Endothelial cell of umbilical vein (primary cell): ENCODE data around the gene CEBPG. TPM values are rescaled to one million over a fixed set of nuclear protein-coding genes. Genes with fewer than 3 reads are reported as not detected.

ENCODE experiments used
- BruUV-seq: library from RNA; stranded (reverse); fragments of 400-500 nt; replicated peaks from 2 replicates; lab custom pipeline; 2021; lab: Mats Ljungman, UMichigan
- CTCF ChIA-PET: fragments of 300-600, 350-600 bp; sonication (Branson Sonifier 250); formaldehyde crosslinking; loops from one replicate; lab custom pipeline; 2021; ENCODE audit warnings: antibody characterized with exemption, inconsistent platforms; lab: Charles Lee
- POLR2A ChIA-PET: fragments of 300-600, 350-600 bp; sonication (Branson Sonifier 250); formaldehyde crosslinking; loops from one replicate; lab custom pipeline; 2021; ENCODE audit warnings: antibody characterized with exemption, inconsistent platforms; lab: Charles Lee
- DNase-seq: peaks from one replicate; pipeline ENCODE4 v3.0.0-alpha.2; 2011; ENCODE audit warnings: low read depth, low spot score
- FAIRE-seq: peaks from 2 replicates; lab custom pipeline; 2011; peaks lifted over from hg19 to GRCh38; lab: Jason Lieb, UNC
- H2AFZ ChIP-seq: 2 replicates; pipeline ENCODE4 v1.6.0; 2012; ENCODE audit warnings: low read depth, low read length, control low read depth, inconsistent platforms
- H3K27ac ChIP-seq: 2 replicates; pipeline ENCODE4 v1.5.1; 2011; ENCODE audit warnings: low read depth, mild to moderate bottlenecking, control low read depth, low read length, moderate library complexity; ENCODE audit not compliant: insufficient read depth
- H3K27me3 ChIP-seq, 2 experiments: 2 replicates each; pipeline versions ENCODE4 v1.6.0 to v1.6.1; 2011; ENCODE audit warnings: low read length in 2 of 2, mixed read lengths in 1 of 2; ENCODE audit not compliant: control insufficient read depth in 2 of 2, insufficient read depth in 2 of 2
- H3K36me3 ChIP-seq, 2 experiments: 2 replicates in 1 of 2; 3 replicates in 1 of 2; pipeline ENCODE4 v1.5.1; 2011; ENCODE audit warnings: low read length in 2 of 2, mild to moderate bottlenecking in 1 of 2, moderate library complexity in 1 of 2; ENCODE audit not compliant: control insufficient read depth in 2 of 2, insufficient read depth in 2 of 2; ENCODE audit errors: extremely low read depth in 1 of 2
- H3K4me1 ChIP-seq: 3 replicates; pipeline ENCODE4 v1.5.1; 2011; ENCODE audit warnings: mild to moderate bottlenecking, low read length; ENCODE audit not compliant: control insufficient read depth, insufficient read depth; ENCODE audit errors: extremely low read depth
- H3K4me2 ChIP-seq: 2 replicates; pipeline ENCODE4 v1.6.1; 2011; ENCODE audit warnings: low read length, control low read depth, mixed read lengths; ENCODE audit not compliant: insufficient read depth
- H3K4me3 ChIP-seq, 3 experiments: fragments of 200-600 bp in 1 of 3; sonication (generic), shearing (Covaris generic) in 1 of 3; replicated peaks in 1 of 3; 2 replicates each; pipeline ENCODE4 v1.5.1; 2011 to 2016; ENCODE audit warnings: control low read depth in 3 of 3, low read length in 3 of 3, mild to moderate bottlenecking in 2 of 3, inconsistent platforms in 1 of 3, low read depth in 1 of 3, moderate library complexity in 1 of 3; ENCODE audit not compliant: insufficient read depth in 1 of 3
- H3K79me2 ChIP-seq: 2 replicates; pipeline ENCODE4 v1.6.0; 2012; ENCODE audit warnings: low read length, inconsistent platforms; ENCODE audit not compliant: control insufficient read depth, insufficient read depth
- H3K9ac ChIP-seq: replicated peaks from 2 replicates; pipeline ENCODE3; 2011; ENCODE audit warnings: low read length, control low read depth; ENCODE audit not compliant: insufficient read depth; ENCODE audit errors: extremely low read depth
- H3K9me1 ChIP-seq: replicated peaks from 3 replicates; pipeline ENCODE4 v1.6.0; 2011; ENCODE audit warnings: mild to moderate bottlenecking, low read length; ENCODE audit not compliant: control insufficient read depth, insufficient read depth; ENCODE audit errors: extremely low read depth
- H3K9me3 ChIP-seq: replicated peaks from 2 replicates; pipeline ENCODE4 v1.5.1; 2012; ENCODE audit warnings: low read length, inconsistent platforms; ENCODE audit not compliant: control insufficient read depth, insufficient read depth
- H4K20me1 ChIP-seq: replicated peaks from 2 replicates; pipeline ENCODE3; 2011; ENCODE audit warnings: mild to moderate bottlenecking, low read length; ENCODE audit not compliant: control insufficient read depth, insufficient read depth; ENCODE audit errors: extremely low read depth
- CTCF ChIP-seq, 2 donors: IDR thresholded peaks; 1 replicate in 1 of 2; 2 replicates in 1 of 2; pipeline ENCODE4 v1.5.1; 2011; ENCODE audit warnings: low read length in 2 of 2, mild to moderate bottlenecking in 2 of 2, moderate library complexity in 2 of 2, control low read depth in 1 of 2, inconsistent platforms in 1 of 2, low read depth in 1 of 2; ENCODE audit not compliant: insufficient read depth in 1 of 2; ENCODE audit errors: extremely low read depth in 1 of 2
- EZH2 ChIP-seq: IDR thresholded peaks from 2 replicates; pipeline ENCODE4 v1.6.1; 2012; ENCODE audit warnings: borderline replicate concordance, low read depth, mild to moderate bottlenecking, moderate library complexity, low read length, inconsistent platforms; ENCODE audit not compliant: severe bottlenecking
- FOS ChIP-seq: IDR thresholded peaks from 2 replicates; pipeline ENCODE4 v1.6.1; 2011; ENCODE audit warnings: mild to moderate bottlenecking, low read length, moderate library complexity, borderline replicate concordance; ENCODE audit not compliant: insufficient read depth
- GATA2 ChIP-seq: IDR thresholded peaks from 2 replicates; pipeline ENCODE4 v1.7.0; 2011; ENCODE audit warnings: low read depth, mild to moderate bottlenecking, moderate library complexity, mixed read lengths, low read length; ENCODE audit not compliant: insufficient read length, insufficient read depth
- JUN ChIP-seq: IDR thresholded peaks from 2 replicates; pipeline ENCODE4 v1.6.1; 2011; ENCODE audit warnings: borderline replicate concordance, low read depth; ENCODE audit not compliant: insufficient read length, insufficient read depth
- MAX ChIP-seq: IDR thresholded peaks from 2 replicates; pipeline ENCODE4 v1.6.1; 2011; ENCODE audit not compliant: insufficient read depth, insufficient read length
- MYC ChIP-seq: IDR thresholded peaks from one replicate; pipeline ENCODE4 v1.6.1; 2011; ENCODE audit warnings: mild to moderate bottlenecking, low read depth, low read length
- POLR2A ChIP-seq: IDR thresholded peaks from 2 replicates; pipeline ENCODE4 v1.6.1; 2012; ENCODE audit warnings: low read depth, mild to moderate bottlenecking, control low read depth, low read length
- POLR2AphosphoS5 ChIP-seq: IDR thresholded peaks from 2 replicates; pipeline ENCODE4 v1.6.1; 2012; ENCODE audit warnings: low read depth, mild to moderate bottlenecking, control low read depth, low read length, moderate library complexity; ENCODE audit not compliant: insufficient read depth
- dilution Hi-C: fragments of 300-500 bp; cut with MboI; formaldehyde crosslinking; loops from one replicate; pipeline ENCODE4 v1.15.0; 2019; ENCODE audit warnings: low sequenced_read_pairs; ENCODE audit not compliant: extremely low pct_ligation_motif_present
- intact Hi-C: fragments of 100-400 bp; cut with micrococcal nuclease; formaldehyde crosslinking; loops from one replicate; pipeline ENCODE4 v1.10.0; 2022
- polyA plus RNA-seq, 4 experiments: library from polyadenylated mRNA; depleted of rRNA in 3 of 4; stranded (reverse) in 3 of 4; unstranded in 1 of 4; fragments of >200 nt; gene quantifications; 2 replicates each; pipeline versions ENCODE4 v1.2.1 to v1.2.3, GENCODE V29; 2011 to 2012; ENCODE audit warnings: missing spikeins in 1 of 4
- total RNA-seq: library from RNA; stranded (reverse); gene quantifications from 2 replicates; pipeline ENCODE4 v1.2.3, GENCODE V29; 2021

CEBPG gene
- total and polyA plus RNA-seq, 2 donors (not counting 3 experiments of a cell fraction or from before 2014, with no cell fraction given): 10.2 to 24.6 TPM

DNA sequence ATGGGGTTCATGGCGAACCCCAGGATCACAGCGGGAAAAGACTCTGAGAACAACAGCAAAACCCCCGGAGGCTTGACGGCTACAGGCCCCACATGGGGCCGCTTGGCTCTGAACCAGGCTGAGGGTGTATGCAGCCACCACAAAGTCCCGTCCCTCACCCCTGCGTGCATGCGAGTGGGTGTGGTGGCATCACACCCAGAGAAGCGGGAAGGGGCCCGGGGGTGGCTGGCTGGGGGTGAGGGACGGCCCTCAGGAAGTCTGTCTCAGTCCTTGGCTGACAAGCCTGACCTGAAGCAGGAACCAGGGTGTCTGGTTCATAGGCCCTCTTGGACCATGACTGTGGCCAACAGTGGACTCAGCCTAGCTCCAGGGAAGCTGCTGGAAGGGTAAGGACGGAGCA, 34.2 kb downstream of the CEBPG start:
- no peak overlapping the region for H2AFZ ChIP-seq
- peaks cover 0 to 3% of the 10 kb centered on the region in 2 experiments for H3K36me3 ChIP-seq
- ChIA-PET CTCF (interaction anchor here (1.1 to 3.5 kb wide), 5 partner anchors 8 to 364 kb away, joined by 7 to 31 read pairs (median 11); no protein-coding TSS in a partner anchor), POLR2A (no interaction called here)
- H3K4me2 ChIP-seq: no peak overlapping the region
- DNase-seq (no peak), FAIRE-seq (no peak)
- H3K27me3 ChIP-seq: no peaks in the 10 kb centered on the region
- no peak overlapping the region for H3K4me3 ChIP-seq
- no peak overlapping the region for H3K9ac ChIP-seq
- H4K20me1 ChIP-seq: no peaks in the 10 kb centered on the region
- intact Hi-C loops (loop anchor here (2.0 to 5.0 kb wide), 3 partner anchors 35 to 280 kb away; partner anchors contain the start of gene CEBPG), dilution Hi-C loops (no loop called here)
- H3K9me1 ChIP-seq: no peaks in the 10 kb centered on the region
- no peaks in the 10 kb centered on the region for H3K9me3 ChIP-seq
- H3K27ac ChIP-seq: no peak overlapping the region
- TF ChIP-seq CTCF (IDR thresholded peaks at IDR 0.05; ENCODE audit: extremely low read depth in 1 of 2, insufficient read depth in 1 of 2, low read depth in 1 of 2, low read length in 2 of 2) (no peak), EZH2 (no peak), POLR2A (no peak), MAX (no peak), JUN (no peak), POLR2AphosphoS5 (no peak), MYC (no peak), GATA2 (no peak), FOS (no peak)
- no peaks in the 10 kb centered on the region for H3K4me1 ChIP-seq
- H3K79me2 ChIP-seq: no peaks in the 10 kb centered on the region
- no TSS peak for BruUV-seq
